SK-N-SH treated with all-trans-retinoic acid at 6 μM for 48 hours (cell line): ENCODE measurements around the gene RAPGEF5.
"Not testable (repeated sequence)": the region's sequence is repeated elsewhere in the genome, so short reads cannot be mapped to it uniquely, and the experiment has no call there.

Experiments
- ATAC-seq: fragments of 200-7000 bp; cut with Tn5 transposase; 3 replicates; pipeline ENCODE4 v1.9.1; 2020; ENCODE audit warnings: mild to moderate bottlenecking, moderate library complexity
- ARNTL ChIP-seq: fragments of 450-650 bp; formaldehyde crosslinking; IDR thresholded peaks from 2 replicates; pipeline ENCODE4 v1.5.0; 2020; ENCODE audit warnings: low read depth, mild to moderate bottlenecking, moderate library complexity, borderline replicate concordance
- CSDC2 ChIP-seq: fragments of 250-450 bp; sonication (Bioruptor Pico); IDR thresholded peaks from 2 replicates; pipeline ENCODE4 v1.5.0; 2020; ENCODE audit warnings: mild to moderate bottlenecking, moderate library complexity
- CSRNP3 ChIP-seq: fragments of 250-450 bp; sonication (Bioruptor Pico); IDR thresholded peaks from 2 replicates; pipeline ENCODE4 v1.5.1; 2021; ENCODE audit warnings: mild to moderate bottlenecking, moderate library complexity
- ESRRG ChIP-seq: fragments of 250-450 bp; sonication (Bioruptor Pico); IDR thresholded peaks from 2 replicates; pipeline ENCODE4 v1.6.1; 2021; ENCODE audit warnings: mild to moderate bottlenecking
- GLIS3 ChIP-seq: fragments of 250-450 bp; sonication (Bioruptor Pico); IDR thresholded peaks from 2 replicates; pipeline ENCODE4 v1.5.0; 2020; ENCODE audit warnings: mild to moderate bottlenecking, moderate library complexity
- ISL1 ChIP-seq: fragments of 250-450 bp; sonication (Bioruptor Pico); IDR thresholded peaks from 2 replicates; pipeline ENCODE4 v2.1.2; 2022; ENCODE audit warnings: mild to moderate bottlenecking, moderate library complexity
- OSR1 ChIP-seq: fragments of 250-450 bp; sonication (Bioruptor Pico); IDR thresholded peaks from 2 replicates; pipeline ENCODE4 v1.8.0; 2022; ENCODE audit warnings: moderate library complexity, mild to moderate bottlenecking, inconsistent platforms
- POU6F1 ChIP-seq: fragments of 250-450 bp; sonication (Bioruptor Pico); IDR thresholded peaks from 2 replicates; pipeline ENCODE4 v1.8.0; 2021; ENCODE audit warnings: low read depth, mild to moderate bottlenecking, moderate library complexity, borderline replicate concordance
- PPARA ChIP-seq: fragments of 250-450 bp; sonication (Bioruptor Pico); IDR thresholded peaks from 2 replicates; pipeline ENCODE4 v1.5.0; 2020; ENCODE audit warnings: mild to moderate bottlenecking, borderline replicate concordance
- RARB ChIP-seq: fragments of 250-450 bp; sonication (Bioruptor Pico); IDR thresholded peaks from 2 replicates; pipeline ENCODE4 v1.8.0; 2021; ENCODE audit warnings: mild to moderate bottlenecking, moderate library complexity
- SNAI2 ChIP-seq: fragments of 250-450 bp; sonication (Bioruptor Pico); IDR thresholded peaks from 2 replicates; pipeline ENCODE4 v1.5.0; 2020; ENCODE audit warnings: mild to moderate bottlenecking, moderate library complexity
- TCF4 ChIP-seq: fragments of 250-450 bp; sonication (Bioruptor Pico); IDR thresholded peaks from 2 replicates; pipeline ENCODE4 v1.8.0; 2021; ENCODE audit warnings: mild to moderate bottlenecking, moderate library complexity, borderline replicate concordance
- TOX ChIP-seq: fragments of 250-450 bp; sonication (Bioruptor Pico); IDR thresholded peaks from 2 replicates; pipeline ENCODE4 v1.8.0; 2021; ENCODE audit warnings: mild to moderate bottlenecking, moderate library complexity, borderline replicate concordance
- ZC3H10 ChIP-seq: fragments of 250-450 bp; sonication (Bioruptor Pico); IDR thresholded peaks from 2 replicates; pipeline ENCODE4 v1.5.1; 2021; ENCODE audit warnings: mild to moderate bottlenecking, moderate library complexity
- ZFP3 ChIP-seq: fragments of 250-450 bp; sonication (Bioruptor Pico); IDR thresholded peaks from 2 replicates; pipeline ENCODE4 v1.5.0; 2020; ENCODE audit warnings: mild to moderate bottlenecking, moderate library complexity
- ZFP30 ChIP-seq: fragments of 450-650 bp; formaldehyde crosslinking; IDR thresholded peaks from 2 replicates; pipeline ENCODE4 v1.5.0; 2022; ENCODE audit warnings: mild to moderate bottlenecking, moderate library complexity
- ZNF565 ChIP-seq: fragments of 450-650 bp; formaldehyde crosslinking; conservative IDR thresholded peaks from 2 replicates; pipeline ENCODE4 v1.5.0; 2020; ENCODE audit warnings: low read depth, mild to moderate bottlenecking, moderate library complexity
- ZNF8 ChIP-seq: fragments of 450-650 bp; formaldehyde crosslinking; IDR thresholded peaks from 2 replicates; pipeline ENCODE4 v1.5.0; 2020; ENCODE audit warnings: mild to moderate bottlenecking, moderate library complexity
- TF ChIP-seq, protein P1 (sequence below): fragments of 250-450 bp; sonication (Bioruptor Pico); IDR thresholded peaks from 2 replicates; pipeline ENCODE4 v1.8.0; 2020; ENCODE audit warnings: mild to moderate bottlenecking, moderate library complexity, borderline replicate concordance
- TF ChIP-seq, protein P2 (sequence below): fragments of 250-450 bp; sonication (Bioruptor Pico); IDR thresholded peaks from 2 replicates; pipeline ENCODE4 v1.5.0; 2020; ENCODE audit warnings: mild to moderate bottlenecking, moderate library complexity

RAPGEF5 gene

GRCh38 chr7:22082886-22083703 lies 273.9 kb downstream of the RAPGEF5 start (continued):
- peak; percentile 41; the same call in 1 of the 2 replicates for TF ChIP-seq GLIS3 (CRISPR knock-in tag)
- peak; percentile 70; the same call in 1 of the 2 replicates for TF ChIP-seq POU6F1 (CRISPR knock-in tag)
- 0 out of 2 replicates have a peak, but pooled peaks have one; percentile 12 for TF ChIP-seq ZNF8 (CRISPR knock-in tag)
- peak; percentile 74; the same call in 1 of the 2 replicates for TF ChIP-seq ZFP3 (CRISPR knock-in tag)
- TF ChIP-seq, protein P1, sequence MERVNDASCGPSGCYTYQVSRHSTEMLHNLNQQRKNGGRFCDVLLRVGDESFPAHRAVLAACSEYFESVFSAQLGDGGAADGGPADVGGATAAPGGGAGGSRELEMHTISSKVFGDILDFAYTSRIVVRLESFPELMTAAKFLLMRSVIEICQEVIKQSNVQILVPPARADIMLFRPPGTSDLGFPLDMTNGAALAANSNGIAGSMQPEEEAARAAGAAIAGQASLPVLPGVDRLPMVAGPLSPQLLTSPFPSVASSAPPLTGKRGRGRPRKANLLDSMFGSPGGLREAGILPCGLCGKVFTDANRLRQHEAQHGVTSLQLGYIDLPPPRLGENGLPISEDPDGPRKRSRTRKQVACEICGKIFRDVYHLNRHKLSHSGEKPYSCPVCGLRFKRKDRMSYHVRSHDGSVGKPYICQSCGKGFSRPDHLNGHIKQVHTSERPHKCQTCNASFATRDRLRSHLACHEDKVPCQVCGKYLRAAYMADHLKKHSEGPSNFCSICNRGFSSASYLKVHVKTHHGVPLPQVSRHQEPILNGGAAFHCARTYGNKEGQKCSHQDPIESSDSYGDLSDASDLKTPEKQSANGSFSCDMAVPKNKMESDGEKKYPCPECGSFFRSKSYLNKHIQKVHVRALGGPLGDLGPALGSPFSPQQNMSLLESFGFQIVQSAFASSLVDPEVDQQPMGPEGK (CRISPR knock-in tag): peak; percentile 99

DNA sequence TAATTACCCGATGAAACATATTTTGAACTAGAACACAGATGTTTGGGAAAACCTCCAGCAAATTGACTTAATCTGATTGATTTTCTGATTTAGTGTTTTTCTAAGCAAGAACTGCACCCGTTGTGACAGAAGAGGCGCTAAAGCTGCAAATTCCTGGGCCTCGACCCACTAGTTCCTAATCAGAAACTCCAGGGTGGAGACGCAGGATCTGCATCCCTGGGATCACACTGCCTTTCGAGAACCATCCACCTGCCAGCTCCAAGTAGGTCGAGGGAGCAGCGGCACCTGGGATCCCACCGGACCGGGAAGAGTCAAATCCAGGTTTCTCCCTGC lies 274.4 kb downstream of the RAPGEF5 start:
- ATAC-seq: peak; percentile 46; the same call in 2 of the 3 replicates
- TF ChIP-seq GLIS3 (CRISPR knock-in tag): no peak
- TF ChIP-seq ZNF565 (CRISPR knock-in tag): no peak
- TF ChIP-seq ISL1 (CRISPR knock-in tag): no peak
- TF ChIP-seq RARB (CRISPR knock-in tag): no peak
- TF ChIP-seq ZNF8 (CRISPR knock-in tag): no peak
- no peak for TF ChIP-seq ESRRG (CRISPR knock-in tag)
- TF ChIP-seq OSR1 (CRISPR knock-in tag): no peak
- no peak for TF ChIP-seq ZFP3 (CRISPR knock-in tag)
- no peak for TF ChIP-seq TCF4 (CRISPR knock-in tag)
- TF ChIP-seq CSDC2 (CRISPR knock-in tag): no peak
- TF ChIP-seq, protein P2, sequence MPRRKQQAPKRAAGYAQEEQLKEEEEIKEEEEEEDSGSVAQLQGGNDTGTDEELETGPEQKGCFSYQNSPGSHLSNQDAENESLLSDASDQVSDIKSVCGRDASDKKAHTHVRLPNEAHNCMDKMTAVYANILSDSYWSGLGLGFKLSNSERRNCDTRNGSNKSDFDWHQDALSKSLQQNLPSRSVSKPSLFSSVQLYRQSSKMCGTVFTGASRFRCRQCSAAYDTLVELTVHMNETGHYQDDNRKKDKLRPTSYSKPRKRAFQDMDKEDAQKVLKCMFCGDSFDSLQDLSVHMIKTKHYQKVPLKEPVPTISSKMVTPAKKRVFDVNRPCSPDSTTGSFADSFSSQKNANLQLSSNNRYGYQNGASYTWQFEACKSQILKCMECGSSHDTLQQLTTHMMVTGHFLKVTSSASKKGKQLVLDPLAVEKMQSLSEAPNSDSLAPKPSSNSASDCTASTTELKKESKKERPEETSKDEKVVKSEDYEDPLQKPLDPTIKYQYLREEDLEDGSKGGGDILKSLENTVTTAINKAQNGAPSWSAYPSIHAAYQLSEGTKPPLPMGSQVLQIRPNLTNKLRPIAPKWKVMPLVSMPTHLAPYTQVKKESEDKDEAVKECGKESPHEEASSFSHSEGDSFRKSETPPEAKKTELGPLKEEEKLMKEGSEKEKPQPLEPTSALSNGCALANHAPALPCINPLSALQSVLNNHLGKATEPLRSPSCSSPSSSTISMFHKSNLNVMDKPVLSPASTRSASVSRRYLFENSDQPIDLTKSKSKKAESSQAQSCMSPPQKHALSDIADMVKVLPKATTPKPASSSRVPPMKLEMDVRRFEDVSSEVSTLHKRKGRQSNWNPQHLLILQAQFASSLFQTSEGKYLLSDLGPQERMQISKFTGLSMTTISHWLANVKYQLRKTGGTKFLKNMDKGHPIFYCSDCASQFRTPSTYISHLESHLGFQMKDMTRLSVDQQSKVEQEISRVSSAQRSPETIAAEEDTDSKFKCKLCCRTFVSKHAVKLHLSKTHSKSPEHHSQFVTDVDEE: no peak
- no peak for TF ChIP-seq PPARA (CRISPR knock-in tag)
- no peak for TF ChIP-seq POU6F1 (CRISPR knock-in tag)
- no peak for TF ChIP-seq SNAI2
- TF ChIP-seq ZFP30 (CRISPR knock-in tag): no peak
- no peak for TF ChIP-seq ZC3H10
- TF ChIP-seq TOX: no peak

DNA sequence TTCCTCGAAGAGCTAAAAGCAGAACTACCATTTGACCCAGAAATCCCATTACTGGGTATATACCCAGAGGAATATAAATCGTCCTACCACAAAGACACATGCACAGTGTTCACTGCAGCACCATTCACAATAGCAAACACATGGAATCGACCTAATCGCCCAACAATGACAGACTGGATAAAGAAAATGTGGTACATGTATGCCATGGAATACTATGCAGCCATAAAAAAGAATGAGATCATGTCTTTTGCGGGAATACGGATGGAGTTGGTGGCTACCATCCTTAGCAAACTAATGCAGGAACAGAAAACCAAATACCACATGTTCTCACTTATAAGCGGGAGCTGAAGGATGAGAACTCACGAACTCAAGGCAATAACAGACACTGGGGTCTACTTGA lies 276.7 kb downstream of the RAPGEF5 start:
- ATAC-seq: not testable (repeated sequence)
- TF ChIP-seq ZNF8 (CRISPR knock-in tag): peak; percentile 92
- TF ChIP-seq, all 23 proteins: peak for 1; not testable (repeated sequence) for 22

DNA sequence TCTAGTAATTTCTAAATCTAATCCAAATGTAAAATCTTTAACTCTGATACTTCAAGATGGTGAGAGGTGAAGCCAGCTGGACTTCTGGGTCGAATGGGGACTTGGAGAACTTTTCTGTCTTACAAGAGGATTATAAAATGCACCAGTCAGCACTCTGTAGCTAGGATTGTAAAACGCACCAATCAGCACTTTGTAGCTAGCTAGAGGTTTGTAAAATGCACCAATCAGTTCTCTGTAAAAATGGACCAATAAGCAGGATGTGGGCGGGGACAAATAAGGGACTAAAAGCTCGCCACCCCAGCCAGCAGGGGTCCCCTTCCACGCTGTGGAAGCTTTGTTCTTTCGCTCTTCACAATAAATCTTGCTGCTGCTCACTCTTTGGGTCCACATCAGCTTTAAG lies 278.1 kb downstream of the RAPGEF5 start:
- ATAC-seq: not testable (repeated sequence)

DNA sequence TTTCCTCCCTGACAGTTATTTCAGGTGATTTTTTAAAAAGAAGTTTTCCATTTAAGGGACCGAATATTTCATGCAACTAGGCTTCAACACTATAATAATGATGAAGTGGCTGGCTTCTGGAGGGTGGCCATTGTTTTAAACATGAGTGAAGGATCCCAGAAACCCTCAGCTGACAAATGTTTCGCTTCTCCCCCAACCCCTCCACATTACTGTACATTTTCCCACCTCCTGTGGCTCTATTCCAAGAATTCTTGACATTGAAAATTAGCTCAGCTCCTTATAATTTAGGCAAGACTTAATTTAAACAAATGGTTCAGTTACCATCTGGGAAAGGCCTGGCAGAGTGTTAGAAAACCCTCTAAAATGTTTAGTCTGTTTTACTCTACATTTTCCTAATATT lies 281.4 kb downstream of the RAPGEF5 start:
- no peak for ATAC-seq
- no peak for TF ChIP-seq ZNF8 (CRISPR knock-in tag)
- no peak for TF ChIP-seq ISL1 (CRISPR knock-in tag)
- TF ChIP-seq ESRRG (CRISPR knock-in tag): no peak
- TF ChIP-seq OSR1 (CRISPR knock-in tag): no peak
- no peak for TF ChIP-seq ZNF565 (CRISPR knock-in tag)
- TF ChIP-seq GLIS3 (CRISPR knock-in tag): no peak
- no peak for TF ChIP-seq ZC3H10
- TF ChIP-seq RARB (CRISPR knock-in tag): no peak
- TF ChIP-seq ZFP30 (CRISPR knock-in tag): no peak
- no peak for TF ChIP-seq ZFP3 (CRISPR knock-in tag)
- no peak for TF ChIP-seq SNAI2
- TF ChIP-seq, protein P1 (CRISPR knock-in tag): no peak
- TF ChIP-seq ARNTL (CRISPR knock-in tag): no peak
- TF ChIP-seq CSRNP3: no peak
